Esophagus muscularis mucosa (tissue), 4 donors: ENCODE results near the gene CNN3. TPM values are rescaled to one million over a fixed set of nuclear protein-coding genes. Genes with fewer than 3 reads are reported as not detected.

Experiments
- DNase-seq: peaks from one replicate; pipeline ENCODE4 v3.0.0-alpha.2; 2017; ENCODE audit errors: extremely low spot score
- H3K27ac ChIP-seq, 4 donors: fragments of 200-600 bp; sonication (generic); replicated peaks in 1 of 4; 1 replicate in 3 of 4; 2 replicates in 1 of 4; pipeline ENCODE4 v1.5.1; 2016 to 2019; ENCODE audit warnings: mild to moderate bottlenecking in 1 of 4
- H3K27me3 ChIP-seq, 4 donors: fragments of 200-600 bp; sonication (generic); one replicate each; pipeline versions ENCODE4 v1.5.1 to v1.6.0; 2016 to 2019
- H3K36me3 ChIP-seq, 4 donors: fragments of 200-600 bp; sonication (generic); one replicate each; pipeline ENCODE4 v1.5.1; 2016 to 2019
- H3K4me1 ChIP-seq, 4 donors: fragments of 200-600 bp; sonication (generic); one replicate each; pipeline ENCODE4 v1.5.1; 2016 to 2019
- H3K4me3 ChIP-seq, 4 donors: fragments of 200-600 bp; sonication (generic); 1 replicate in 2 of 4; 2 replicates in 2 of 4; pipeline ENCODE4 v1.5.1; 2016 to 2019; ENCODE audit warnings: mild to moderate bottlenecking in 4 of 4, moderate library complexity in 1 of 4
- H3K9me3 ChIP-seq, 4 donors: fragments of 200-600 bp; sonication (generic); 1 replicate in 3 of 4; 2 replicates in 1 of 4; pipeline ENCODE4 v1.5.1; 2016 to 2019
- EP300 ChIP-seq: sonication (generic); formaldehyde crosslinking; IDR thresholded peaks from one replicate; pipeline ENCODE4 v1.6.1; 2017; ENCODE audit warnings: antibody characterized with exemption
- POLR2A ChIP-seq: fragments of 450-650 bp; IDR thresholded peaks from one replicate; pipeline ENCODE4 v1.6.1; 2017; ENCODE audit warnings: antibody characterized with exemption, moderate library complexity, mild to moderate bottlenecking, low read depth
- POLR2AphosphoS5 ChIP-seq, 2 donors: sonication (generic); formaldehyde crosslinking; IDR thresholded peaks; one replicate each; pipeline ENCODE4 v1.6.1; 2017; ENCODE audit warnings: antibody characterized with exemption in 2 of 2
- WGBS: methylation state at CpG from one replicate; pipeline ENCODE4 v1.1.5; 2018; 5-methylcytosine and 5-hydroxymethylcytosine counted together
- intact Hi-C: fragments of 100-400 bp; cut with DNase I; formaldehyde crosslinking; loops from one replicate; pipeline ENCODE4 v1.15.1; 2023
- total RNA-seq, 4 donors: library from RNA; depleted of rRNA; stranded (reverse); fragments of >200 nt; gene quantifications; one replicate each; pipeline versions ENCODE4 v1.1.0 to v1.2.1, GENCODE V29; 2016
- TF ChIP-seq, protein P1 (sequence below), 3 experiments: fragments of 200-600 bp in 2 of 3; fragments of 450-650 bp in 1 of 3; sonication (generic) in 2 of 3; IDR thresholded peaks; one replicate each; pipeline ENCODE4 v1.5.1; 2017 to 2019; ENCODE audit warnings: antibody characterized with exemption in 3 of 3, mild to moderate bottlenecking in 2 of 3, moderate library complexity in 1 of 3

Gene CNN3
- total RNA-seq, 4 donors from 2014 or later = 140 to 268 (median 194) TPM

DNA sequence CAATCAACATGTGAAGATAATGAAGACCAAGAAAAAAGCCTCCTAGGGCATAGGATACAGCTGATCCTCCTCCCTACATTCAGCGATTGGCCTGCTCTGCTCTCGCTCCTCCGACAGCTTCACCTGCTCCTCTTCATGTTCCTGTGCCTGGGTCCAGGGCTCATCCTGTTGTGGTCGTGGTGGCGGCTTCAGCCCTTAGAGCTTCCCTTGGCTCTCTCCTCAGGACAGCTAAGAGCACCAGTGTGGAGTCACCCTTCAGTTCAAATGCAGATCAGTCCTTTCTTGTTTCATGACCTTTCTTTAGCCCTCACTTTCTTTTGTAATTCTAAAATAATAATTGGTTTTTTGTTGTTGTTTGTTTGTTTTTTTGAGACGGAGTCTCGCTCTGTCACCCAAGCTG is 18.7 kb downstream of the CNN3 start:
- H3K9me3 ChIP-seq = no peaks in the 10 kb centered on the region
- DNase-seq = no peak
- no peaks in the 10 kb centered on the region for H3K27me3 ChIP-seq
- 93% methylated on average over 7 of the region's 7 CpGs for WGBS
- H3K36me3 ChIP-seq = peaks cover 0 to under 1% (median 0%) of the 10 kb centered on the region in 4 donors
- peaks cover 19 to 100% (median 97%) of the 10 kb centered on the region in 4 donors for H3K4me1 ChIP-seq
- H3K27ac ChIP-seq = no peak overlapping the region
- TF ChIP-seq, protein P1, sequence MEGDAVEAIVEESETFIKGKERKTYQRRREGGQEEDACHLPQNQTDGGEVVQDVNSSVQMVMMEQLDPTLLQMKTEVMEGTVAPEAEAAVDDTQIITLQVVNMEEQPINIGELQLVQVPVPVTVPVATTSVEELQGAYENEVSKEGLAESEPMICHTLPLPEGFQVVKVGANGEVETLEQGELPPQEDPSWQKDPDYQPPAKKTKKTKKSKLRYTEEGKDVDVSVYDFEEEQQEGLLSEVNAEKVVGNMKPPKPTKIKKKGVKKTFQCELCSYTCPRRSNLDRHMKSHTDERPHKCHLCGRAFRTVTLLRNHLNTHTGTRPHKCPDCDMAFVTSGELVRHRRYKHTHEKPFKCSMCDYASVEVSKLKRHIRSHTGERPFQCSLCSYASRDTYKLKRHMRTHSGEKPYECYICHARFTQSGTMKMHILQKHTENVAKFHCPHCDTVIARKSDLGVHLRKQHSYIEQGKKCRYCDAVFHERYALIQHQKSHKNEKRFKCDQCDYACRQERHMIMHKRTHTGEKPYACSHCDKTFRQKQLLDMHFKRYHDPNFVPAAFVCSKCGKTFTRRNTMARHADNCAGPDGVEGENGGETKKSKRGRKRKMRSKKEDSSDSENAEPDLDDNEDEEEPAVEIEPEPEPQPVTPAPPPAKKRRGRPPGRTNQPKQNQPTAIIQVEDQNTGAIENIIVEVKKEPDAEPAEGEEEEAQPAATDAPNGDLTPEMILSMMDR (IDR thresholded peaks at IDR 0.05) = no peak
- no peak for TF ChIP-seq EP300
- no peak overlapping the region for H3K4me3 ChIP-seq
- intact Hi-C loops = no loop called here

- Histone ChIP-seq H3K27ac (no peak overlapping the region), H3K9me3 (no peaks in the 10 kb centered on the region), H3K4me3 (no peak overlapping the region), H3K36me3 (peaks cover 0 to 10% (median 0%) of the 10 kb centered on the region in 4 donors), H3K4me1 (peaks cover 10 to 100% (median 97%) of the 10 kb centered on the region in 4 donors), H3K27me3 (no peaks in the 10 kb centered on the region)
- WGBS = 56% methylated on average over 3 of the region's 3 CpGs
- intact Hi-C loops = no loop called here
- no peak for DNase-seq
- TF ChIP-seq POLR2A (no peak), POLR2AphosphoS5 (IDR thresholded peaks at IDR 0.05) (no peak), EP300 (no peak)
- TF ChIP-seq, protein P1 (IDR thresholded peaks at IDR 0.05) = no peak
These were observed 19.8 kb downstream of the CNN3 start for GRCh38 chr1:94907136-94907535.

GRCh38 chr1:94906382-94906781 is 20.5 kb downstream of the CNN3 start:
- 46% methylated on average over 5 of the region's 5 CpGs for WGBS
- H3K27ac ChIP-seq = no peak overlapping the region
- intact Hi-C loops = no loop called here
- DNase-seq = no peak
- no peaks in the 10 kb centered on the region for H3K27me3 ChIP-seq
- no peak overlapping the region for H3K4me3 ChIP-seq
- peaks cover 0 to 18% (median 6%) of the 10 kb centered on the region in 4 donors for H3K36me3 ChIP-seq
- TF ChIP-seq EP300 = no peak
- TF ChIP-seq, protein P1 (IDR thresholded peaks at IDR 0.05) = no peak
- TF ChIP-seq POLR2A = no peak
- TF ChIP-seq POLR2AphosphoS5 (IDR thresholded peaks at IDR 0.05) = no peak
- no peaks in the 10 kb centered on the region for H3K9me3 ChIP-seq
- peaks cover 7 to 99% (median 95%) of the 10 kb centered on the region in 4 donors for H3K4me1 ChIP-seq

DNA sequence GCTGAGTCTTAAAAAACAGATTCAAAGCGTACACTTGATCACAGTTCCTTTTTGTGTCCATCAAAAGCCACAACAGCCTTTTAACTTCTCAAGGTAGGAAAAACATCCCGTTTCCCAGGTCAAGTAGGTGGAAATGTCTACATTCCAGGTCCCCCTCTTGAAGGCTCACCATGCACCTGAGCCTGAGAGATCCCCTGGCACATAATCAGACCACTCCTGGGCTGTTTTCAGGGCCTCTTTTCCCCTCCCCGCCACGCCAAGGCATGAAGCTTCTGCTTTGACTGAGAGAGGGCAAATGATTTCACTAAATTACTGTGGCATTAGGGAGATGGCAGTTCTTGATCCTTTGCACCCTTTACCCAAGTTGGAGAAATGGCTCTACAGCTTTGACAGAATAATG is 21.7 kb downstream of the CNN3 start:
- 94% methylated on average over 4 of the region's 4 CpGs for WGBS
- Histone ChIP-seq H3K9me3 (no peaks in the 10 kb centered on the region), H3K27ac (no peak overlapping the region), H3K36me3 (peaks cover 0 to 28% (median 11%) of the 10 kb centered on the region in 4 donors), H3K4me1 (peaks cover 6 to 97% (median 90%) of the 10 kb centered on the region in 4 donors), H3K4me3 (no peak overlapping the region), H3K27me3 (no peaks in the 10 kb centered on the region)
- DNase-seq = no peak
- no peak for TF ChIP-seq POLR2A
- TF ChIP-seq POLR2AphosphoS5 (IDR thresholded peaks at IDR 0.05) = no peak
- TF ChIP-seq, protein P1 (IDR thresholded peaks at IDR 0.05) = no peak
- TF ChIP-seq EP300 = no peak
- intact Hi-C loops = no loop called here
